HEK293 (cell line): ENCODE measurements around the gene ZSWIM2.
A peak's percentile ranks its signal among the peaks of the same experiment; 100 is the strongest.

ENCODE experiments used
- CTCF ChIA-PET: fragments of 350-600 bp; formaldehyde crosslinking; extraction: SDS; loops from one replicate; lab custom pipeline; 2021; ENCODE audit warnings: antibody characterized with exemption; lab: Yijun Ruan, JAX
- POLR2A ChIA-PET: fragments of 300-600 bp; formaldehyde crosslinking; extraction: SDS; loops from one replicate; lab custom pipeline; 2020; ENCODE audit warnings: antibody characterized with exemption, inconsistent platforms; lab: Yijun Ruan, JAX
- H3K27ac ChIP-seq: fragments of 200-500 bp; sonication (Bioruptor generic); 2 replicates; pipeline ENCODE4 v1.5.1; 2014; ENCODE audit warnings: low read depth, low read length, control low read depth, inconsistent platforms; ENCODE audit errors: extremely low read depth
- H3K36me3 ChIP-seq, 2 experiments: fragments of 200-500 bp in 1 of 2; sonication (Bioruptor generic) in 1 of 2; 1 replicate in 1 of 2; 2 replicates in 1 of 2; pipeline ENCODE4 v1.5.1; 2014 to 2017; ENCODE audit warnings: inconsistent platforms in 2 of 2, low read length in 2 of 2; ENCODE audit not compliant: control insufficient read depth in 2 of 2, insufficient read depth in 1 of 2
- H3K4me1 ChIP-seq: fragments of 200-500 bp; sonication (Bioruptor generic); 2 replicates; pipeline ENCODE4 v1.5.1; 2014; ENCODE audit warnings: mild to moderate bottlenecking, low read length, inconsistent platforms; ENCODE audit not compliant: control insufficient read depth, insufficient read depth
- H3K4me3 ChIP-seq: 2 replicates; pipeline ENCODE4 v1.5.1; 2011; ENCODE audit warnings: low read depth, mild to moderate bottlenecking, control low read depth, low read length, moderate library complexity
- H3K9me3 ChIP-seq: fragments of 200-500 bp; sonication (Bioruptor generic); 2 replicates; pipeline ENCODE4 v1.5.1; 2014; ENCODE audit warnings: low read depth, low read length, inconsistent platforms; ENCODE audit not compliant: control insufficient read depth, insufficient read depth
- ATF2 ChIP-seq: fragments of 450-650 bp; formaldehyde crosslinking; IDR thresholded peaks from 2 replicates; pipeline ENCODE4 v1.5.1; 2016; ENCODE audit warnings: missing biosample characterization, missing genetic modification characterization, low read depth
- BCL11B ChIP-seq: fragments of 450-650 bp; formaldehyde crosslinking; IDR thresholded peaks from 2 replicates; pipeline ENCODE4 v1.5.1; 2016; ENCODE audit warnings: low read depth, missing biosample characterization, missing genetic modification characterization
- GFI1B ChIP-seq: fragments of 450-650 bp; formaldehyde crosslinking; IDR thresholded peaks from 2 replicates; pipeline ENCODE4 v1.5.1; 2016; ENCODE audit warnings: missing biosample characterization, missing genetic modification characterization
- PRDM6 ChIP-seq: fragments of 450-650 bp; formaldehyde crosslinking; IDR thresholded peaks from 2 replicates; pipeline ENCODE4 v1.5.1; 2017; ENCODE audit warnings: missing biosample characterization, missing genetic modification characterization
- REPIN1 ChIP-seq: fragments of 450-650 bp; formaldehyde crosslinking; IDR thresholded peaks from 2 replicates; pipeline ENCODE4 v1.5.1; 2017; ENCODE audit warnings: missing biosample characterization, missing genetic modification characterization, low read depth
- SP7 ChIP-seq: fragments of 450-650 bp; formaldehyde crosslinking; IDR thresholded peaks from 2 replicates; pipeline ENCODE4 v1.5.1; 2016; ENCODE audit warnings: missing biosample characterization, missing genetic modification characterization
- ZBTB20 ChIP-seq: fragments of 450-650 bp; formaldehyde crosslinking; IDR thresholded peaks from 2 replicates; pipeline ENCODE4 v1.5.1; 2016; ENCODE audit warnings: missing biosample characterization, missing genetic modification characterization
- ZBTB21 ChIP-seq: fragments of 450-650 bp; formaldehyde crosslinking; IDR thresholded peaks from 2 replicates; pipeline ENCODE4 v1.5.1; 2017; ENCODE audit warnings: missing biosample characterization, missing genetic modification characterization
- ZBTB8A ChIP-seq: fragments of 450-650 bp; formaldehyde crosslinking; IDR thresholded peaks from 2 replicates; pipeline ENCODE4 v1.5.1; 2016; ENCODE audit warnings: missing biosample characterization, missing genetic modification characterization
- ZEB2 ChIP-seq: fragments of 450-650 bp; formaldehyde crosslinking; IDR thresholded peaks from 2 replicates; pipeline ENCODE4 v1.5.1; 2016; ENCODE audit warnings: missing biosample characterization, missing genetic modification characterization
- ZNF366 ChIP-seq: fragments of 450-650 bp; formaldehyde crosslinking; conservative IDR thresholded peaks from 2 replicates; pipeline ENCODE4 v1.5.1; 2016; ENCODE audit warnings: missing biosample characterization, missing genetic modification characterization
- ZNF433 ChIP-seq: fragments of 450-650 bp; formaldehyde crosslinking; IDR thresholded peaks from 2 replicates; pipeline ENCODE4 v1.5.1; 2016; ENCODE audit warnings: missing biosample characterization, missing genetic modification characterization, low read depth
- ZNF48 ChIP-seq: fragments of 450-650 bp; formaldehyde crosslinking; IDR thresholded peaks from 2 replicates; pipeline ENCODE4 v1.5.1; 2016; ENCODE audit warnings: missing biosample characterization, missing genetic modification characterization
- ZNF501 ChIP-seq: fragments of 450-650 bp; formaldehyde crosslinking; IDR thresholded peaks from 2 replicates; pipeline ENCODE4 v1.5.1; 2016; ENCODE audit warnings: missing biosample characterization, missing genetic modification characterization
- ZNF629 ChIP-seq: fragments of 450-650 bp; formaldehyde crosslinking; IDR thresholded peaks from 2 replicates; pipeline ENCODE4 v1.5.1; 2017; ENCODE audit warnings: missing biosample characterization, missing genetic modification characterization

The ZSWIM2 gene

GRCh38 chr2:186892821-186893220 is 43.9 kb upstream of the ZSWIM2 start (continued):
- TF ChIP-seq ATF2 (tag by site-specific recombination) (no peak), REPIN1 (tag by site-specific recombination) (no peak), ZBTB21 (tag by site-specific recombination) (no peak)
- TF ChIP-seq, all 188 proteins: peak for 0

- Histone ChIP-seq H3K4me3 (no peak overlapping the region), H3K9me3 (no peaks in the 10 kb centered on the region), H3K27ac (no peak overlapping the region), H3K36me3 (no peaks in the 10 kb centered on the region), H3K4me1 (peaks cover 2% of the 10 kb centered on the region; the same call in 1 of the 2 replicates)
- ChIA-PET CTCF (no interaction called here), POLR2A (no interaction called here)
- TF ChIP-seq ZNF501 (no peak), ZNF366 (tag by site-specific recombination) (peak; percentile 47), SP7 (tag by site-specific recombination) (peak; percentile 98), ZBTB20 (tag by site-specific recombination) (no peak), ZNF629 (tag by site-specific recombination) (peak; percentile 42; the same call in 1 of the 2 replicates), ZEB2 (tag by site-specific recombination) (peak; percentile 71), PRDM6 (tag by site-specific recombination) (0 out of 2 replicates have a peak, but pooled peaks have one; percentile 18)
Measured at GRCh38 chr2:186891185-186891621, 42.2 kb upstream of the ZSWIM2 start.

- no peaks in the 10 kb centered on the region for H3K36me3 ChIP-seq
- no peaks in the 10 kb centered on the region for H3K9me3 ChIP-seq
- TF ChIP-seq ZBTB8A (no peak), GFI1B (tag by site-specific recombination) (no peak), ZNF433 (tag by site-specific recombination) (no peak), ZNF48 (no peak), BCL11B (no peak)
- H3K27ac ChIP-seq, result no peak overlapping the region
- ChIA-PET POLR2A (no interaction called here), CTCF (interaction anchor here (0.6 to 0.7 kb wide), 2 partner anchors 23 to 432 kb away, joined by 3 to 4 read pairs; no protein-coding TSS in a partner anchor)
- no peak overlapping the region for H3K4me3 ChIP-seq
- H3K4me1 ChIP-seq, result peaks cover 2% of the 10 kb centered on the region; the same call in 1 of the 2 replicates
Measured at GRCh38 chr2:186889101-186889879, 40.3 kb upstream of the ZSWIM2 start.
